ENCODE results near the gene CMTM1.
A peak's percentile ranks its signal among the peaks of the same experiment; 100 is the strongest.
"Not testable (repeated sequence)": the region's sequence is repeated elsewhere in the genome, so short reads cannot be mapped to it uniquely, and the experiment has no call there.

CMTM1 gene

DNA sequence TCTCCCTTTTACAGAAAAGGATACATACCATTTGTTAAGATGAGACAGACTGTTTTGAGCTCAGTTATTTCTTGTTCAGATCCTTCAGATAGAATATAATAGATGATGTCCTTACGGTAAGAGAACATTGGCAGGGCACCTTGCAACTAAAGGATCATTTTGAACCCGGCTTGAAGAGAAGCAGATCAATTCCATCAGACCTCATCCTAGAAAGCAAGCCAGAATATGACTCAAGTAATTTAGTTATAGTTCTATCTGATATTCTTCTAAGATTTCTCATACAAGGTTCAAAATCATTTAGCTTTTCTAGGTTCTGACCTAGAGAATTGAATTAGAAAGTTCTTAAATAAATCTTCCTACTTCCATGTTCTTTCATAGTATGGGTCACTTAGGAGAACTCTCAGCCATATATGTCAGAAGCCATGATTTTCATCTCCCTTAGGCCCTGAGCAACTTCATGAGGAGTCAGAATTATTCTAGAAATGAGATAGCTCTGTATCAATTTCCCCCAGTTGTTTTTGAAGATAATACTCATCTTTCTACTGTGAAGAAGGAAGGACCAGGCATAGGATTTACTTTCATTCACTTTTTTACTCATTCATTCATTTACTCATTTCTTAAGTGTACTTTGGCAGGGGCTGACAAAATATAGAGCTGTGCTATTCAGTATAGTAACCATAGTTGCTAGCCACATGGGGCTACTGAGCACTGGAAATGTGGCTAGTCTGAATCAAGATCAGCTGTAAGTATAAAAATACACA lies 2.5 kb upstream of the CMTM1 start:
- DNase-seq: no peak

GRCh38 chr16:66567270-66567669 lies 1.0 kb downstream of the CMTM1 start:
- DNase-seq: not testable (repeated sequence)

DNA sequence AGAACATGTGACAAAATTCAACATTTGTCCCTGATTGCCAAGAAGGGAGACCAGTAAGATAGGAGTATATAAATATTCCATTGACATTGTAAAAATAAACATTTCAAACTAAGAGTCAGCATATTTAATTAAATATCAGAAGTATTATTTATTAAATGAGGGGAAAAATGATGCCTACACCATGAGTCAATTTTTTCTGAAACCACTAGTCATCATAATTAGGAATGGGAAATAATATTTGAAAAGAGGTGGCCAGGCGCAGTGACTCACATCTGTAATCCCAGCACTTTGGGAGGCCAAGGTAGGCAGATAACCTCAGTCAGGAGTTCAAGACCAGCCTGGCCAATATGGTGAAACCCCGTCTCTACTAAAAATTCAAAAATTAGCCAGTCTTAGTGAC lies 2.1 kb downstream of the CMTM1 start:
- no peak for DNase-seq

- DNase-seq: no peak
Observed at GRCh38 chr16:66569131-66569530, 2.9 kb downstream of the CMTM1 start.

- no peak for DNase-seq
Observed at GRCh38 chr16:66569827-66570405, 3.7 kb downstream of the CMTM1 start.

- DNase-seq: no peak
Observed at GRCh38 chr16:66572356-66572755, 6.1 kb downstream of the CMTM1 start.

- DNase-seq: no peak
Observed at GRCh38 chr16:66574081-66574480, 7.8 kb downstream of the CMTM1 start.

GRCh38 chr16:66574531-66574930 lies 8.3 kb downstream of the CMTM1 start:
- no peak for DNase-seq

DNA sequence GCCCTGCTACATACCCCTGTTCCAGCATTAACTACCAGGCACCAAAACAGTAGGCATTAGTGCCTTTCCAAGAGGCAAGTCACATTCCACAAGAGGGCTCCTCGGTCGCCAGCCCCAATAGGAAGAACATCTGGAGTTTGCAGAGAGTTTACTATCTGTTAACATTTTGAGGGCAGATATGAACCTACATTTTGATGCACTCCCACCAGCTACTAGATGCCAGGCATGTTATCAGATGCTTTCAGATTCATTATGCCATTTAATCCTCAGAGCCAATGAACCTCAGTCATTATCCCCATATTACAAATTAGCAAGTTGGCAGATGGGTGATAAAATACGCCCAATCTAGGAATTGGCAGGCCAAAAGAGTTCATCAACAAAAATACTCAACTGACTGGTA lies 8.8 kb downstream of the CMTM1 start:
- DNase-seq: no peak

DNA sequence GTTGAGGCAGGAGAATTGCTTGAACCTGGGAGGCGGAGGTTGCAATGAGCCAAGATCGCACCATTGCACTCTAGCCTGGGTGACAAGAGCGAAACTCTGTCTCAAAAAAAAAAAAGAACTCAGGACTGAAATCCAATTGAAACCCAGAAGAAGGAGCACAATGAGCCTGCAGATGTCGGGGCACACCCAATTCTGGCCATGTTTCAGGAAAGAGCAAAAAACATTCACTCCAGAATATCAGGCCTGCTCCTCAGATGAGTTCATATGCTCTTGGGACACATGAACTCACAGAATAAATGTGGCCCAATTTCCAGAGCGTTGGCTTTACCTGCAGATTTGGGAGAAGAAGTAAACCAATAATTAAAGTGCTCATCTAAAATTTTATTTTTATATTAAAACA lies 10.1 kb downstream of the CMTM1 start:
- no peak for DNase-seq

GRCh38 chr16:66578651-66579531 lies 12.7 kb downstream of the CMTM1 start, which contains the start of gene CMTM2:
CMTM2 (plus strand) TSS chr16:66579463; CDS start chr16:66579608, 145 bp downstream.
- DNase-seq: no peak

- DNase-seq: no peak
Observed at GRCh38 chr16:66580605-66581209, 14.5 kb downstream of the CMTM1 start.

GRCh38 chr16:66581246-66581952 lies 15.2 kb downstream of the CMTM1 start:
- no peak for DNase-seq

DNA sequence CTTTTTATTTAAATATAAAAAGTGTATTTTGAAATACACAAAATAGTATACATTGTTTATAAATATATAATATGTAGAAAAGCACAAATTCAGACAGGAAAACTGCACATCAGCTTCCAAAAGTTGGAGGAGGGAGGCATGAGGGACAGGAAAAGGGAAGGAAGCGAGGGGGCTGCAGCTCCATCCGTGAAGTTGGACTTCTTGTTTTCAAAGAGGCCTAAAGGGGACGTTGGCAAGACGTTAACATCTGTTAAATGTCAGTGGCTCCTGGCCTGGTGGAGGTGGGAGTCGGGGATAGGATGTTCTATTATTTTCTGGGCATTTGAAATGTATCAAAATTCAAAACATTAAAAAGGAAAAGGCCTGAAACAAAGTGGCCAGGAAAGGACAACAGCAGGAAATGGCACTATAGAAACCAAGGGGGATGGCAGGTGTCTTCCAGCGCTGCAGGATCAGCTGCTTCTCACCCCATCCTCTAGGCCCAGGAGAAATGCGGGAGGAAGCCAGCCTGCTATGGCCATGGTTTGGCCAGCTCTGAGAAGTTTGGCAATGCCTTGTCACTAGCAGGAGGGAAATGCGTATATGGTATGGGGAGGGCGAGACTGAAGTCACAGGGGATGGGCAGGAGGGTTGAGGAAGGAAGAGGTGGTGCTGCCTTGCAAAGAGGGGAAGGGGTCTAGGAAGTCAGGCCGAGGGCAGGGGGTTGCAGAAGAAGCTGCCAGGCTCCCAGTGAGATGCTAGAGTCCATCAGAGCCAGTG lies 19.4 kb downstream of the CMTM1 start:
- DNase-seq: no peak

DNA sequence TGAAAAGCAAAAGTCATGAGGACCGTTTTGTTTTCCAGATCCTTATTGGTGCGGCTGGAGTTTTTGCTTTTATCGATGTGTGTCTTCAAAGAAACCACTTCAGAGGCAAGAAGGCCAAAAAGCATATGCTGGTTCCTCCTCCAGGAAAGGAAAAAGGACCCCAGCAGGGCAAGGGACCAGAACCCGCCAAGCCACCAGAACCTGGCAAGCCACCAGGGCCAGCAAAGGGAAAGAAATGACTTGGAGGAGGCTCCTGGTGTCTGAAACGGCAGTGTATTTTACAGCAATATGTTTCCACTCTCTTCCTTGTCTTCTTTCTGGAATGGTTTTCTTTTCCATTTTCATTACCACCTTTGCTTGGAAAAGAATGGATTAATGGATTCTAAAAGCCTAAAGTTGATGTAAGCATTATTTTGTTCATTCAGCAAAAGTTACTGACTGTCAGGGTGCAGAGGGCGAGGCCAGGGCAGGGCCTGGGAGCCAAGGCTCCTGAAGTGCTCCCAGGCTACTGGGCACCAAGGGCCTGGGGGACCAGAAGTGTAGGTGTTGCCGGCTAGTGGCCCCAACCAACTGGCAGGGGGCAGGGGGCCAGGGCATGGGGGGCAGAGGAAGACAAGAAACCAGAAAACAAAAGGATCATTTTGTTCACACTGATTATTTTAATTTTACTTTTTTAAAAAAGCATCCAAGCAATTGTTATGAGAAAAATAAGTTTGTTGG lies 21.8 kb downstream of the CMTM1 start:
- no peak for DNase-seq

GRCh38 chr16:66588981-66589713 lies 22.9 kb downstream of the CMTM1 start:
- peak; percentile 80 for DNase-seq

DNA sequence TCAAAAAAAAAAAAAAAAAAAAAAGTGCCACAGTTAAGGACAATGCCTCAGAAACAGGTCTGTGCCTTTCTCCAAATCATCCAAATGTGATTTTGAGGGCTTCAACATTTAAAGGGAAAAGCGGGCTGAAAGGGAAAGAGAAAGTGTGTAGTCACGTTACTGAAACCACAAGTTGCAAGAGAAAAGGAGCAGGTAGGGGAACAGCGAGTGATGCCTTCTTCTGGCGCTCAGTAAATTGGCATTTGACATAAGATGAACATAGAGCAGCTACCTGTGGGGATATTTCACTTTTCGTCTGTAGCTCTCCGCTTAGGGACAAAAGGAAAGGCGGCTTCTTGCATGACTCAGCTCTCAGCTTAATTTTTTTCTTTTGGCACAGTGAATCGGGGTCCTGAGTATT lies 24.1 kb downstream of the CMTM1 start:
- peak; percentile 46 for DNase-seq

DNA sequence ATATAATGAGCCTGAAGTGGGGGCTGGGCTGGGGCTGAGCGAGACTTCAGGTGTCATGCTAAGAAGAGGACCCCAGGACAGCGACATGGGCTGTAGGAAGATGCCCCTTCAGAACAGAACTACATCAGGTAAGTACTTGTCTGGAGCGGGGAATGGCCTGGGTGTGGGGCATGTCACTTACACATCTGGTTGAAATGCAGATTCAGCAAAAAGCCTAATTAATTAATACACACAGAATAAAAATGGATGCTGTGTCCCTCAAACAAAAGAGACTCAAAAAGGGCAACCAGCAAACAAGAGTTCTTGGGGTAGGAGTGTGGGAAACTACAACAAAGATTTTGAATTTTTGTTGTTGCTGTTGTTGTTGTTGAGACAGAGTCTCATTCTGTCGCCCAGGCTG lies 24.8 kb downstream of the CMTM1 start:
- no peak for DNase-seq

DNA sequence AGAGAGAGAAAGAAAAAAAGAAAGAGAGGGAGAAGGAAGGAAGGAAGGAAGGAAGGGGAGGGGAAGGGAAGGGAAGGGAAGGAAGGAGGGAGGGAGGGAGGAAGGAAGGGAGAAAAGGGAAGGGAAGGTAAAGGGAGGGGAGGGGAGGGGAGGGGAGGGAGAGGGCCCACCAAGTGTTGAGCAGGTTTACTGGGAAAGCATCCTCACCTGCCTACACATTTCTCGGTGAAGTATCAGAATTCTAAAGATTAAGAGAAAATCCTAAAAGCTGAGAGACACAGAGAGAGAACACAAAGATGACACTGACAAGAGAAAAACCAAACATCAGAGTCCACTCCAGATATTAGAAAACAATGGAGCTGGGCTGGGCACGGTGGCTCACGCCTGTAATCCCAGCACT lies 26.0 kb downstream of the CMTM1 start:
- no peak for DNase-seq

- no peak for DNase-seq
Observed at GRCh38 chr16:66592814-66593213, 26.6 kb downstream of the CMTM1 start.

Data from CD4-positive, alpha-beta T cell treated with Interleukin-10 for 1 hour (primary cell).